Measurements from ENCODE around the gene TRABD2B. TPM values are rescaled to one million over a fixed set of nuclear protein-coding genes. Genes with fewer than 3 reads are reported as not detected.

The TRABD2B gene
- total and polyA plus RNA-seq, 2 of the 13 experiments (the other 11 are each of a cell fraction or from before 2014, with no cell fraction given): 0.04 TPM; not detected in 1

DNA sequence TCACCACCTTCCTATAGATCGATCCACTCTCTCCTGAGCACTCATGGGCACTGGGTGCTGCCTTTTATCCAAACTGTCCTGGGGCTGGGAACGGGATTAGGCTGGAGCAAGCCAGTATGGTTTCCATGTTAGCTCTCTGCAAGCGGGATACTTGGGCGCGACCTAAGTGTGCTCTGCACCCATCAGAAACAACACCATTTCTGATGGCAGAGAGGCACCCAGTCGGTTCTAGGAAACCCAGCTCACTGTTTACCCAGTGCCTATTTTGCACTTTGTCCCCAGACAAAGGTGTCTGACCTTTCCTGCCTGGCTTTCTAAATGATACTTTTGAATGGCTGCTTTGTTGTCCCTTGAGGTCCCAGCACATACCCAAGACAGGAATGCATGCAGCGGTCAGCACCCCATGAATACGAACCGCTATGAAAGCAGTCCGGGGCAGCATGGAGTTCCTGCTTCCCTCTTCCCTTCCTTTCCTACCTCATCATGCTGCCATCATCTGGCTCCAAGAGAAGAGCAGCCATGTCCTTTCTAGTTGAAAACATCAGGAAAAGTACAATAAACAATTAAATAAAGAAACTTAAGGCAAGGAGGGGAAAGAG is 83.9 kb downstream of the TRABD2B start (continued):
- TF ChIP-seq KAT2B (IDR thresholded peaks at IDR 0.05; ENCODE audit: borderline replicate concordance, low read depth, low read length) (no peak), NCOA1 (CRISPR knock-in tag; IDR thresholded peaks at IDR 0.05) (no peak), ZIK1 (CRISPR knock-in tag; IDR thresholded peaks at IDR 0.05; ENCODE audit: borderline replicate concordance, low read depth) (no peak), PPARG (CRISPR knock-in tag; conservative IDR thresholded peaks at IDR 0.05) (peak; percentile 94), BCL6 (CRISPR knock-in tag; IDR thresholded peaks at IDR 0.05) (peak; percentile 97), ZBTB8A (CRISPR knock-in tag; IDR thresholded peaks at IDR 0.05; ENCODE audit: borderline replicate concordance, low read depth) (no peak), ZKSCAN8 (CRISPR knock-in tag; IDR thresholded peaks at IDR 0.05; ENCODE audit: borderline replicate concordance) (peak; percentile 95; the same call in 1 of the 2 replicates), THYN1 (CRISPR knock-in tag; IDR thresholded peaks at IDR 0.05; ENCODE audit: borderline replicate concordance, low read depth) (no peak), HOXD1 (CRISPR knock-in tag; IDR thresholded peaks at IDR 0.05) (0 out of 2 replicates have a peak, but pooled peaks have one; percentile 61), MED1 (CRISPR knock-in tag; IDR thresholded peaks at IDR 0.05) (peak; percentile 98), YEATS2 (CRISPR knock-in tag; IDR thresholded peaks at IDR 0.05; ENCODE audit: borderline replicate concordance) (no peak), GPN1 (CRISPR knock-in tag; IDR thresholded peaks at IDR 0.05; ENCODE audit: borderline replicate concordance) (no peak), RFX3 (CRISPR knock-in tag; IDR thresholded peaks at IDR 0.05) (no peak), ZNF761 (CRISPR knock-in tag; conservative IDR thresholded peaks at IDR 0.05) (peak; percentile 57; the same call in 1 of the 2 replicates), ZBTB3 (CRISPR knock-in tag; IDR thresholded peaks at IDR 0.05; ENCODE audit: borderline replicate concordance, low read depth) (peak; percentile 95), SRF (IDR thresholded peaks at IDR 0.05; ENCODE audit: low read depth, low read length) (0 out of 2 replicates have a peak, but pooled peaks have one; percentile 35)
- TF ChIP-seq, protein P1, sequence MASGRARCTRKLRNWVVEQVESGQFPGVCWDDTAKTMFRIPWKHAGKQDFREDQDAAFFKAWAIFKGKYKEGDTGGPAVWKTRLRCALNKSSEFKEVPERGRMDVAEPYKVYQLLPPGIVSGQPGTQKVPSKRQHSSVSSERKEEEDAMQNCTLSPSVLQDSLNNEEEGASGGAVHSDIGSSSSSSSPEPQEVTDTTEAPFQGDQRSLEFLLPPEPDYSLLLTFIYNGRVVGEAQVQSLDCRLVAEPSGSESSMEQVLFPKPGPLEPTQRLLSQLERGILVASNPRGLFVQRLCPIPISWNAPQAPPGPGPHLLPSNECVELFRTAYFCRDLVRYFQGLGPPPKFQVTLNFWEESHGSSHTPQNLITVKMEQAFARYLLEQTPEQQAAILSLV (CRISPR knock-in tag; IDR thresholded peaks at IDR 0.05; ENCODE audit: borderline replicate concordance): no peak
- TF ChIP-seq, protein P2, sequence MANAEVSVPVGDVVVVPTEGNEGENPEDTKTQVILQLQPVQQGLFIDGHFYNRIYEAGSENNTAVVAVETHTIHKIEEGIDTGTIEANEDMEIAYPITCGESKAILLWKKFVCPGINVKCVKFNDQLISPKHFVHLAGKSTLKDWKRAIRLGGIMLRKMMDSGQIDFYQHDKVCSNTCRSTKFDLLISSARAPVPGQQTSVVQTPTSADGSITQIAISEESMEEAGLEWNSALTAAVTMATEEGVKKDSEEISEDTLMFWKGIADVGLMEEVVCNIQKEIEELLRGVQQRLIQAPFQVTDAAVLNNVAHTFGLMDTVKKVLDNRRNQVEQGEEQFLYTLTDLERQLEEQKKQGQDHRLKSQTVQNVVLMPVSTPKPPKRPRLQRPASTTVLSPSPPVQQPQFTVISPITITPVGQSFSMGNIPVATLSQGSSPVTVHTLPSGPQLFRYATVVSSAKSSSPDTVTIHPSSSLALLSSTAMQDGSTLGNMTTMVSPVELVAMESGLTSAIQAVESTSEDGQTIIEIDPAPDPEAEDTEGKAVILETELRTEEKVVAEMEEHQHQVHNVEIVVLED (CRISPR knock-in tag; IDR thresholded peaks at IDR 0.05; ENCODE audit: borderline replicate concordance): peak; percentile 59; the same call in 1 of the 2 replicates
- TF ChIP-seq, protein P3, sequence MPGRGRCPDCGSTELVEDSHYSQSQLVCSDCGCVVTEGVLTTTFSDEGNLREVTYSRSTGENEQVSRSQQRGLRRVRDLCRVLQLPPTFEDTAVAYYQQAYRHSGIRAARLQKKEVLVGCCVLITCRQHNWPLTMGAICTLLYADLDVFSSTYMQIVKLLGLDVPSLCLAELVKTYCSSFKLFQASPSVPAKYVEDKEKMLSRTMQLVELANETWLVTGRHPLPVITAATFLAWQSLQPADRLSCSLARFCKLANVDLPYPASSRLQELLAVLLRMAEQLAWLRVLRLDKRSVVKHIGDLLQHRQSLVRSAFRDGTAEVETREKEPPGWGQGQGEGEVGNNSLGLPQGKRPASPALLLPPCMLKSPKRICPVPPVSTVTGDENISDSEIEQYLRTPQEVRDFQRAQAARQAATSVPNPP (CRISPR knock-in tag; IDR thresholded peaks at IDR 0.05): no peak
- TF ChIP-seq, protein P4, sequence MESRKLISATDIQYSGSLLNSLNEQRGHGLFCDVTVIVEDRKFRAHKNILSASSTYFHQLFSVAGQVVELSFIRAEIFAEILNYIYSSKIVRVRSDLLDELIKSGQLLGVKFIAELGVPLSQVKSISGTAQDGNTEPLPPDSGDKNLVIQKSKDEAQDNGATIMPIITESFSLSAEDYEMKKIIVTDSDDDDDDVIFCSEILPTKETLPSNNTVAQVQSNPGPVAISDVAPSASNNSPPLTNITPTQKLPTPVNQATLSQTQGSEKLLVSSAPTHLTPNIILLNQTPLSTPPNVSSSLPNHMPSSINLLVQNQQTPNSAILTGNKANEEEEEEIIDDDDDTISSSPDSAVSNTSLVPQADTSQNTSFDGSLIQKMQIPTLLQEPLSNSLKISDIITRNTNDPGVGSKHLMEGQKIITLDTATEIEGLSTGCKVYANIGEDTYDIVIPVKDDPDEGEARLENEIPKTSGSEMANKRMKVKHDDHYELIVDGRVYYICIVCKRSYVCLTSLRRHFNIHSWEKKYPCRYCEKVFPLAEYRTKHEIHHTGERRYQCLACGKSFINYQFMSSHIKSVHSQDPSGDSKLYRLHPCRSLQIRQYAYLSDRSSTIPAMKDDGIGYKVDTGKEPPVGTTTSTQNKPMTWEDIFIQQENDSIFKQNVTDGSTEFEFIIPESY (CRISPR knock-in tag; IDR thresholded peaks at IDR 0.05): peak; percentile 60
- TF ChIP-seq, protein P5, sequence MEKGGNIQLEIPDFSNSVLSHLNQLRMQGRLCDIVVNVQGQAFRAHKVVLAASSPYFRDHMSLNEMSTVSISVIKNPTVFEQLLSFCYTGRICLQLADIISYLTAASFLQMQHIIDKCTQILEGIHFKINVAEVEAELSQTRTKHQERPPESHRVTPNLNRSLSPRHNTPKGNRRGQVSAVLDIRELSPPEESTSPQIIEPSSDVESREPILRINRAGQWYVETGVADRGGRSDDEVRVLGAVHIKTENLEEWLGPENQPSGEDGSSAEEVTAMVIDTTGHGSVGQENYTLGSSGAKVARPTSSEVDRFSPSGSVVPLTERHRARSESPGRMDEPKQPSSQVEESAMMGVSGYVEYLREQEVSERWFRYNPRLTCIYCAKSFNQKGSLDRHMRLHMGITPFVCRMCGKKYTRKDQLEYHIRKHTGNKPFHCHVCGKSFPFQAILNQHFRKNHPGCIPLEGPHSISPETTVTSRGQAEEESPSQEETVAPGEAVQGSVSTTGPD (CRISPR knock-in tag; IDR thresholded peaks at IDR 0.05): peak; percentile 71; the same call in 1 of the 2 replicates
